K562 (cell line): ENCODE results near the gene SPATA45. TPM values are rescaled to one million over a fixed set of nuclear protein-coding genes. Genes with fewer than 3 reads are reported as not detected.

Experiments used
- ATF6 ChIP-seq: sonication (generic); formaldehyde crosslinking; IDR thresholded peaks from 2 replicates; pipeline ENCODE4 v1.4.0; 2020; ENCODE audit warnings: mild to moderate bottlenecking, missing genetic modification reagents
- BRF2 ChIP-seq: IDR thresholded peaks from 3 replicates; pipeline ENCODE4 v1.6.1; 2011; ENCODE audit warnings: borderline replicate concordance, mild to moderate bottlenecking; ENCODE audit not compliant: insufficient read length, insufficient read depth
- E2F5 ChIP-seq: sonication (generic); formaldehyde crosslinking; IDR thresholded peaks from 2 replicates; pipeline ENCODE4 v1.8.0; 2022; ENCODE audit warnings: mild to moderate bottlenecking, missing genetic modification reagents
- FOXK2 ChIP-seq, 2 experiments: fragments of 450-650 bp; IDR thresholded peaks in 1 of 2; conservative IDR thresholded peaks in 1 of 2; 2 replicates each; pipeline ENCODE4 v1.6.1; 2016; ENCODE audit warnings: low read depth in 2 of 2, mild to moderate bottlenecking in 1 of 2
- HDAC3 ChIP-seq: fragments of 450-650 bp; IDR thresholded peaks from 2 replicates; pipeline ENCODE4 v1.6.1; 2018; ENCODE audit warnings: borderline replicate concordance, mild to moderate bottlenecking, moderate library complexity; ENCODE audit not compliant: partially characterized antibody
- HIVEP1 ChIP-seq: fragments of 250-450 bp; sonication (Bioruptor Pico); IDR thresholded peaks from 2 replicates; pipeline ENCODE4 v1.4.0; 2020; ENCODE audit warnings: mild to moderate bottlenecking
- JUND ChIP-seq, 2 experiments: IDR thresholded peaks; 2 replicates in 1 of 2; 3 replicates in 1 of 2; pipeline ENCODE4 v1.6.1; 2011; ENCODE audit warnings: borderline replicate concordance in 2 of 2, low read depth in 2 of 2, low read length in 2 of 2, improper control_type of control experiment in 1 of 2, missing biosample characterization in 1 of 2, missing genetic modification characterization in 1 of 2, missing genetic modification reagents in 1 of 2
- KAT8 ChIP-seq: fragments of 450-650 bp; IDR thresholded peaks from 2 replicates; pipeline ENCODE4 v1.6.1; 2016; ENCODE audit warnings: low read depth, mild to moderate bottlenecking
- MEF2D ChIP-seq: conservative IDR thresholded peaks from 2 replicates; pipeline ENCODE4 v1.6.1; 2016; ENCODE audit warnings: low read depth, missing genetic modification characterization, missing compliant biosample characterization
- MTA3 ChIP-seq: fragments of 450-650 bp; formaldehyde crosslinking; IDR thresholded peaks from 2 replicates; pipeline ENCODE4 v1.6.1; 2017; ENCODE audit warnings: mild to moderate bottlenecking, borderline replicate concordance
- NCOA2 ChIP-seq, 2 experiments: fragments of 450-650 bp; IDR thresholded peaks; 2 replicates each; pipeline ENCODE4 v1.6.1; 2018; ENCODE audit warnings: mild to moderate bottlenecking in 2 of 2, moderate library complexity in 1 of 2; ENCODE audit not compliant: partially characterized antibody in 2 of 2
- RBM15 ChIP-seq: fragments of 200-400 bp; formaldehyde crosslinking; IDR thresholded peaks from 2 replicates; pipeline ENCODE4 v1.6.1; 2018; ENCODE audit warnings: mild to moderate bottlenecking, low read length, moderate library complexity; ENCODE audit not compliant: insufficient read depth
- RHOXF2B ChIP-seq: fragments of 250-450 bp; sonication (Bioruptor Pico); conservative IDR thresholded peaks from 2 replicates; pipeline ENCODE4 v1.5.1; 2021
- SAFB2 ChIP-seq: fragments of 200-400 bp; formaldehyde crosslinking; IDR thresholded peaks from 2 replicates; pipeline ENCODE4 v1.6.1; 2018; ENCODE audit warnings: borderline replicate concordance, low read length, low read depth, moderate library complexity; ENCODE audit not compliant: severe bottlenecking
- SIN3B ChIP-seq: fragments of 450-650 bp; IDR thresholded peaks from 2 replicates; pipeline ENCODE4 v1.6.1; 2017; ENCODE audit warnings: low read depth, mild to moderate bottlenecking, moderate library complexity
- SMAD2 ChIP-seq: fragments of 150-350 bp; IDR thresholded peaks from 2 replicates; pipeline ENCODE4 v1.6.1; 2014; ENCODE audit warnings: low read depth, mild to moderate bottlenecking, low read length
- TSC22D4 ChIP-seq: fragments of 450-650 bp; IDR thresholded peaks from 2 replicates; pipeline ENCODE4 v1.6.1; 2016; ENCODE audit warnings: missing genetic modification characterization, missing biosample characterization, control low read depth
- U2AF1 ChIP-seq: fragments of 200-400 bp; formaldehyde crosslinking; optimal IDR thresholded peaks from 2 replicates; pipeline ENCODE3; 2017; ENCODE audit warnings: mild to moderate bottlenecking, low read depth, low read length, moderate library complexity
- ZHX1 ChIP-seq: fragments of 150-350 bp; conservative IDR thresholded peaks from 2 replicates; pipeline ENCODE4 v1.6.1; 2014; ENCODE audit warnings: low read length
- ZNF778 ChIP-seq: fragments of 450-650 bp; formaldehyde crosslinking; IDR thresholded peaks from 2 replicates; pipeline ENCODE4 v1.4.0; 2020; ENCODE audit warnings: mild to moderate bottlenecking, moderate library complexity
- polyA plus RNA-seq, 8 experiments: library from polyadenylated mRNA; depleted of rRNA in 4 of 8; stranded (reverse) in 5 of 8; unstranded in 3 of 8; fragments of >200 nt; fragmentation: Nextera tagmentation in 2 of 8; fragmentation: Illumina TruSeq in 1 of 8; extraction: Ambion mirVana in 2 of 8; extraction: Trizol in 1 of 8; gene quantifications; 2 replicates each; pipeline versions ENCODE4 v1.2.1 to v1.2.3, GENCODE V29; 2011 to 2014; ENCODE audit warnings: inconsistent platforms in 1 of 8, missing spikeins in 1 of 8
- total RNA-seq, 7 experiments: library from RNA; depleted of rRNA in 6 of 7; stranded (reverse); fragments of >200 nt in 6 of 7; fragmentation: Illumina TruSeq in 2 of 7; extraction: Trizol in 2 of 7; gene quantifications; 2 replicates each; pipeline versions ENCODE4 v1.2.1 to v1.2.3, GENCODE V29; 2011 to 2021; ENCODE audit warnings: low replicate concordance in 1 of 7

The SPATA45 gene
- total and polyA plus RNA-seq, 9 of the 15 experiments (the other 6 are each of a cell fraction or from before 2014, with no cell fraction given), result 0.18 TPM; not detected in 8

GRCh38 chr1:212857992-212858460, 10.6 kb upstream of the SPATA45 start, which contains the start of gene FLVCR1 (continued):
- TF ChIP-seq ZHX1, result no peak; the same call in 1 of the 2 replicates
- no peak for TF ChIP-seq MEF2D (tag)
- no peak for TF ChIP-seq SMAD2
- TF ChIP-seq JUND (IDR thresholded peaks at IDR 0.05; ENCODE audit: borderline replicate concordance, low read depth, low read length), result peak; percentile 70; the same call in 1 of the 2 replicates
- no peak; the same call in 2 of the 3 replicates for TF ChIP-seq JUND (tag; IDR thresholded peaks at IDR 0.05; ENCODE audit: borderline replicate concordance, low read depth, low read length)
- TF ChIP-seq HDAC3, result no peak
- TF ChIP-seq RHOXF2B, result 0 out of 2 replicates have a peak, but pooled peaks have one; percentile 46
- TF ChIP-seq KAT8, result no peak
- peak; percentile 65 for TF ChIP-seq MTA3
- no peak for TF ChIP-seq ZNF778 (CRISPR knock-in tag)
- TF ChIP-seq TSC22D4, result no peak
- TF ChIP-seq SIN3B, result no peak
- no peak for TF ChIP-seq HIVEP1 (CRISPR knock-in tag)
- TF ChIP-seq U2AF1, result peak; percentile 19
- no peak for TF ChIP-seq NCOA2 (IDR thresholded peaks at IDR 0.05; ENCODE audit: partially characterized antibody in 2 of 2)
- no peak for TF ChIP-seq RBM15
- no peak for TF ChIP-seq ATF6 (CRISPR knock-in tag)
- TF ChIP-seq BRF2, result no peak
- no peak for TF ChIP-seq E2F5
- TF ChIP-seq SAFB2, result no peak
- TF ChIP-seq FOXK2 (conservative IDR thresholded peaks at IDR 0.05 in 1 of 2, IDR thresholded peaks at IDR 0.05 in 1 of 2; ENCODE audit: low read depth in 2 of 2), result peak; percentile 44 to 51; a peak in 3 of 4 replicates
